CD8-positive, alpha-beta memory T cell (primary cell): ENCODE measurements around the gene LCLAT1. TPM values are rescaled to one million over a fixed set of nuclear protein-coding genes. Genes with fewer than 3 reads are reported as not detected.
A peak's percentile ranks its signal among the peaks of the same experiment; 100 is the strongest.

ENCODE experiments used
- CTCF ChIA-PET: fragments of 350-600 bp; sonication (Branson Sonifier 250); formaldehyde crosslinking; loops from one replicate; lab custom pipeline; 2021; ENCODE audit warnings: antibody characterized with exemption; lab: Charles Lee
- POLR2A ChIA-PET: fragments of 350-600 bp; sonication (Branson Sonifier 250); formaldehyde crosslinking; loops from one replicate; lab custom pipeline; 2021; ENCODE audit warnings: antibody characterized with exemption; lab: Charles Lee
- DNase-seq, 5 donors: peaks; one replicate each; pipeline versions ENCODE4 v3.0.0 to v3.0.0-alpha.2; 2020 to 2022; ENCODE audit warnings: mixed read lengths in 1 of 5
- H3K27ac ChIP-seq: one replicate; pipeline ENCODE4 v1.7.0; 2013; ENCODE audit warnings: low read depth, mild to moderate bottlenecking, low read length, moderate library complexity
- H3K27me3 ChIP-seq: 2 replicates; pipeline ENCODE4 v1.7.0; 2013; ENCODE audit warnings: low read length, mild to moderate bottlenecking; ENCODE audit not compliant: insufficient read depth, poor library complexity, severe bottlenecking
- H3K36me3 ChIP-seq: 2 replicates; pipeline ENCODE4 v1.7.0; 2013; ENCODE audit warnings: mild to moderate bottlenecking, low read length, moderate library complexity; ENCODE audit not compliant: insufficient read depth
- H3K4me1 ChIP-seq: 2 replicates; pipeline ENCODE4 v1.7.0; 2013; ENCODE audit warnings: mild to moderate bottlenecking, low read length, moderate library complexity; ENCODE audit not compliant: insufficient read depth
- H3K4me3 ChIP-seq: 2 replicates; pipeline ENCODE4 v1.7.0; 2013; ENCODE audit warnings: mild to moderate bottlenecking, low read length
- H3K9me3 ChIP-seq: 2 replicates; pipeline ENCODE4 v1.7.0; 2013; ENCODE audit warnings: mild to moderate bottlenecking, low read length
- H3K27ac Mint-ChIP-seq, 8 donors: one replicate each; pipeline ENCODE4 v1.8.0; 2020 to 2021; ENCODE audit warnings: mixed read lengths in 8 of 8, mild to moderate bottlenecking in 6 of 8, inconsistent platforms in 3 of 8, moderate library complexity in 3 of 8
- H3K27me3 Mint-ChIP-seq, 2 donors: one replicate each; pipeline ENCODE4 v1.8.0; 2020 to 2021; ENCODE audit warnings: mixed read lengths in 2 of 2, mild to moderate bottlenecking in 1 of 2, moderate library complexity in 1 of 2
- H3K36me3 Mint-ChIP-seq, 3 donors: one replicate each; pipeline ENCODE4 v1.8.0; 2020 to 2021; ENCODE audit warnings: mixed read lengths in 3 of 3, inconsistent platforms in 1 of 3, mild to moderate bottlenecking in 1 of 3
- H3K4me1 Mint-ChIP-seq, 3 donors: one replicate each; pipeline ENCODE4 v1.8.0; 2020 to 2021; ENCODE audit warnings: mixed read lengths in 3 of 3, inconsistent platforms in 1 of 3, mild to moderate bottlenecking in 1 of 3
- H3K4me3 Mint-ChIP-seq, 7 donors: one replicate each; pipeline ENCODE4 v1.8.0; 2020 to 2021; ENCODE audit warnings: mixed read lengths in 7 of 7, mild to moderate bottlenecking in 6 of 7, moderate library complexity in 4 of 7, inconsistent platforms in 2 of 7
- H3K9me3 Mint-ChIP-seq, 5 donors: one replicate each; pipeline ENCODE4 v1.8.0; 2020 to 2022; ENCODE audit warnings: mixed read lengths in 5 of 5, mild to moderate bottlenecking in 3 of 5, moderate library complexity in 2 of 5, inconsistent platforms in 1 of 5
- polyA plus RNA-seq: library from polyadenylated mRNA; unstranded; fragments of 300-500 nt; fragmentation: Illumina TruSeq; gene quantifications from one replicate; pipeline ENCODE4 v1.2.3, GENCODE V29; 2021
- total RNA-seq, 2 experiments: library from RNA; stranded (reverse); gene quantifications; one replicate each; pipeline ENCODE4 v1.2.3, GENCODE V29; 2021

The LCLAT1 gene
- total and polyA plus RNA-seq, 3 experiments from 2014 or later = 18.0 to 31.0 (median 29.9) TPM

- CTCF ChIA-PET = interaction anchor here (0.7 to 2.5 kb wide), 5 partner anchors 19 to 521 kb away, joined by 3 to 12 read pairs (median 4); no protein-coding TSS in a partner anchor
- no peak for DNase-seq
- POLR2A ChIA-PET = interaction anchor here (0.6 kb wide), 1 partner anchor 332 kb away, joined by 4 read pairs; no protein-coding TSS in a partner anchor
- Mint-ChIP-seq H3K9me3 (no peaks in the 10 kb centered on the region), H3K27ac (no peak overlapping the region), H3K4me3 (no peak overlapping the region), H3K36me3 (no peaks in the 10 kb centered on the region), H3K27me3 (peaks cover 3 to 6% of the 10 kb centered on the region in 2 donors), H3K4me1 (no peaks in the 10 kb centered on the region)
- Histone ChIP-seq H3K4me3 (no peak overlapping the region), H3K27me3 (no peaks in the 10 kb centered on the region), H3K36me3 (no peaks in the 10 kb centered on the region), H3K27ac (no peak overlapping the region), H3K4me1 (no peaks in the 10 kb centered on the region), H3K9me3 (no peaks in the 10 kb centered on the region)
Measured at GRCh38 chr2:30686000-30686399, 239.0 kb downstream of the LCLAT1 start.

- H3K9me3 ChIP-seq = no peaks in the 10 kb centered on the region
- H3K4me1 ChIP-seq = no peaks in the 10 kb centered on the region
- ChIA-PET POLR2A (no interaction called here), CTCF (interaction anchor here (0.7 to 2.5 kb wide), 4 partner anchors 19 to 522 kb away, joined by 3 to 12 read pairs (median 4); no protein-coding TSS in a partner anchor)
- Mint-ChIP-seq H3K4me3 (no peak overlapping the region), H3K4me1 (no peaks in the 10 kb centered on the region), H3K9me3 (no peaks in the 10 kb centered on the region), H3K36me3 (no peaks in the 10 kb centered on the region), H3K27ac (no peak overlapping the region), H3K27me3 (peaks cover 3 to 6% of the 10 kb centered on the region in 2 donors)
- no peaks in the 10 kb centered on the region for H3K36me3 ChIP-seq
- DNase-seq = no peak
- H3K4me3 ChIP-seq = no peak overlapping the region
- no peaks in the 10 kb centered on the region for H3K27me3 ChIP-seq
- H3K27ac ChIP-seq = no peak overlapping the region
Measured at GRCh38 chr2:30686669-30687068, 239.6 kb downstream of the LCLAT1 start.

GRCh38 chr2:30688956-30689401 lies 241.9 kb downstream of the LCLAT1 start:
- Mint-ChIP-seq H3K9me3 (no peaks in the 10 kb centered on the region), H3K4me1 (no peaks in the 10 kb centered on the region), H3K27me3 (peaks cover 3% of the 10 kb centered on the region in 2 donors), H3K4me3 (no peak overlapping the region), H3K27ac (peak overlapping the region in 1 of 8 donors; percentile 23), H3K36me3 (no peaks in the 10 kb centered on the region)
- H3K27me3 ChIP-seq = no peaks in the 10 kb centered on the region
- no peaks in the 10 kb centered on the region for H3K4me1 ChIP-seq
- H3K36me3 ChIP-seq = no peaks in the 10 kb centered on the region
- H3K27ac ChIP-seq = no peak overlapping the region
- DNase-seq = no peak
- no peaks in the 10 kb centered on the region for H3K9me3 ChIP-seq
- POLR2A ChIA-PET = no interaction called here
- CTCF ChIA-PET = interaction anchor here (1.5 to 1.7 kb wide), 2 partner anchors 11 to 23 kb away, joined by 3 to 5 read pairs; no protein-coding TSS in a partner anchor
- no peak overlapping the region for H3K4me3 ChIP-seq

- Histone ChIP-seq H3K9me3 (no peaks in the 10 kb centered on the region), H3K27ac (no peak overlapping the region), H3K4me3 (no peak overlapping the region), H3K27me3 (no peaks in the 10 kb centered on the region), H3K4me1 (no peaks in the 10 kb centered on the region), H3K36me3 (no peaks in the 10 kb centered on the region)
- no peaks in the 10 kb centered on the region for H3K4me1 Mint-ChIP-seq
- peaks cover 3% of the 10 kb centered on the region in 2 donors for H3K27me3 Mint-ChIP-seq
- no peak overlapping the region for H3K4me3 Mint-ChIP-seq
- DNase-seq = no peak
- no peak overlapping the region for H3K27ac Mint-ChIP-seq
- H3K36me3 Mint-ChIP-seq = no peaks in the 10 kb centered on the region
- POLR2A ChIA-PET = no interaction called here
- CTCF ChIA-PET = no interaction called here
- H3K9me3 Mint-ChIP-seq = no peaks in the 10 kb centered on the region
Measured at GRCh38 chr2:30689496-30690125, 242.6 kb downstream of the LCLAT1 start.

GRCh38 chr2:30690126-30690561 lies 243.1 kb downstream of the LCLAT1 start:
- H3K9me3 Mint-ChIP-seq = no peaks in the 10 kb centered on the region
- no peak overlapping the region for H3K27ac ChIP-seq
- H3K4me1 ChIP-seq = no peaks in the 10 kb centered on the region
- no peak overlapping the region for H3K27ac Mint-ChIP-seq
- no peaks in the 10 kb centered on the region for H3K36me3 ChIP-seq
- DNase-seq = no peak
- H3K27me3 ChIP-seq = no peaks in the 10 kb centered on the region
- CTCF ChIA-PET = no interaction called here
- no peaks in the 10 kb centered on the region for H3K9me3 ChIP-seq
- H3K36me3 Mint-ChIP-seq = no peaks in the 10 kb centered on the region
- no peak overlapping the region for H3K4me3 ChIP-seq
- no peaks in the 10 kb centered on the region for H3K4me1 Mint-ChIP-seq
- H3K4me3 Mint-ChIP-seq = no peak overlapping the region
- peaks cover 3 to 5% of the 10 kb centered on the region in 2 donors for H3K27me3 Mint-ChIP-seq
- POLR2A ChIA-PET = no interaction called here

GRCh38 chr2:30691091-30691947 lies 244.3 kb downstream of the LCLAT1 start:
- no peaks in the 10 kb centered on the region for H3K4me1 Mint-ChIP-seq
- no peaks in the 10 kb centered on the region for H3K9me3 ChIP-seq
- ChIA-PET POLR2A (no interaction called here), CTCF (interaction anchor here (1.3 to 2.0 kb wide), 3 partner anchors 22 to 482 kb away, joined by 4 to 7 read pairs (median 5); no protein-coding TSS in a partner anchor)
- no peak overlapping the region for H3K4me3 ChIP-seq
- H3K27ac Mint-ChIP-seq = peak overlapping the region in 1 of 8 donors; percentile 32
- no peaks in the 10 kb centered on the region for H3K4me1 ChIP-seq
- H3K36me3 Mint-ChIP-seq = no peaks in the 10 kb centered on the region
- H3K4me3 Mint-ChIP-seq = no peak overlapping the region
- no peaks in the 10 kb centered on the region for H3K27me3 ChIP-seq
- no peaks in the 10 kb centered on the region for H3K9me3 Mint-ChIP-seq
- DNase-seq = no peak
- peaks cover 6 to 9% of the 10 kb centered on the region in 2 donors for H3K27me3 Mint-ChIP-seq
- no peak overlapping the region for H3K27ac ChIP-seq
- no peaks in the 10 kb centered on the region for H3K36me3 ChIP-seq

- Mint-ChIP-seq H3K4me1 (no peaks in the 10 kb centered on the region), H3K27ac (no peak overlapping the region), H3K9me3 (no peaks in the 10 kb centered on the region), H3K27me3 (peaks cover 6 to 9% of the 10 kb centered on the region in 2 donors), H3K4me3 (no peak overlapping the region), H3K36me3 (no peaks in the 10 kb centered on the region)
- Histone ChIP-seq H3K27ac (no peak overlapping the region), H3K4me3 (no peak overlapping the region), H3K4me1 (no peaks in the 10 kb centered on the region), H3K36me3 (no peaks in the 10 kb centered on the region), H3K27me3 (no peaks in the 10 kb centered on the region), H3K9me3 (no peaks in the 10 kb centered on the region)
- ChIA-PET CTCF (interaction anchor here (0.9 to 2.0 kb wide), 5 partner anchors 21 to 527 kb away, joined by 3 to 7 read pairs (median 4); no protein-coding TSS in a partner anchor), POLR2A (no interaction called here)
- DNase-seq = no peak
Measured at GRCh38 chr2:30691948-30692828, 245.1 kb downstream of the LCLAT1 start.
